IMR-90 (cell line): ENCODE data around the gene SLC36A1.

Experiments used
- CEBPB ChIP-seq: IDR thresholded peaks from 2 replicates; pipeline ENCODE4 v1.6.1; 2012; ENCODE audit warnings: low read depth, low read length, improper control_type of control experiment
- FOS ChIP-seq: fragments of 150-350 bp; IDR thresholded peaks from 2 replicates; pipeline ENCODE4 v1.6.1; 2016; ENCODE audit warnings: low read depth, low read length
- MAZ ChIP-seq: IDR thresholded peaks from 2 replicates; pipeline ENCODE4 v1.6.1; 2012; ENCODE audit warnings: low read depth, mild to moderate bottlenecking, low read length, improper control_type of control experiment, moderate library complexity, borderline replicate concordance
- MXI1 ChIP-seq: IDR thresholded peaks from 2 replicates; pipeline ENCODE4 v1.6.1; 2012; ENCODE audit warnings: low read depth, mild to moderate bottlenecking, low read length, moderate library complexity, borderline replicate concordance
- NFE2L2 ChIP-seq: fragments of 150-350 bp; IDR thresholded peaks from 2 replicates; pipeline ENCODE4 v1.6.1; 2016; ENCODE audit warnings: low read depth, mild to moderate bottlenecking, low read length
- POLR2A ChIP-seq: IDR thresholded peaks from 2 replicates; pipeline ENCODE4 v1.6.1; 2012; ENCODE audit warnings: mild to moderate bottlenecking, low read depth, low read length
- RAD21 ChIP-seq: IDR thresholded peaks from 2 replicates; pipeline ENCODE4 v1.6.1; 2012; ENCODE audit warnings: low read length, improper control_type of control experiment
- RCOR1 ChIP-seq: IDR thresholded peaks from 2 replicates; pipeline ENCODE4 v1.6.1; 2012; ENCODE audit warnings: mild to moderate bottlenecking, low read length, improper control_type of control experiment; ENCODE audit not compliant: insufficient replicate concordance
- RFX5 ChIP-seq: IDR thresholded peaks from 2 replicates; pipeline ENCODE4 v1.8.0; 2012; ENCODE audit warnings: low read depth, mild to moderate bottlenecking, low read length, moderate library complexity
- SMC3 ChIP-seq: fragments of 150-350 bp; IDR thresholded peaks from 2 replicates; pipeline ENCODE4 v1.6.1; 2016; ENCODE audit warnings: low read depth, mild to moderate bottlenecking, antibody characterized with exemption, low read length, moderate library complexity
- TF ChIP-seq, protein P1 (sequence below): conservative IDR thresholded peaks from 2 replicates; pipeline ENCODE4 v1.5.1; 2012; ENCODE audit warnings: mild to moderate bottlenecking, low read depth, low read length, improper control_type of control experiment
- TF ChIP-seq, protein P2 (sequence below): fragments of 150-350 bp; IDR thresholded peaks from 2 replicates; pipeline ENCODE4 v1.6.1; 2016; ENCODE audit warnings: low read depth, mild to moderate bottlenecking, low read length, moderate library complexity, borderline replicate concordance

DNA sequence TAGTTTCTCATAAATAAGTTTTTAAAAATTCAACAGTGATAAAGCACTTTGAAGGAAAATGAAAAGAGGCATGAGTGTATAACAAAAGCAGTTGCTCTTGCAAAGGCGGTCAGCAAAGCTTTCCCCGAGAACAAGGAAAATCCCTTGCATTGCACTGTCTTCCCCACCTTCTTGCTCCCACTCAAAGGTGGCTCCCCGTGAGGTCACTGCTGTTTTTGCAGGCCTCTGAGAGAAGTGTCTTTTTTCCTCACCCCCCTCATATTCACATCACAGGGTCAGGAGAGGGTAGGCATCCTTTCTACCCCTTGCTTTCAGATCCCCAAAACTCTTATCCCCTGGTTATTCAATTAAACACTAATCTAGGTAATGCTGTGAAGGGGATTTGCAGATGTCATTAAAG is 15.2 kb upstream of the SLC36A1 start:
- TF ChIP-seq POLR2A (no peak), MXI1 (no peak), RAD21 (no peak), RFX5 (no peak), SMC3 (no peak), FOS (no peak), CEBPB (no peak), NFE2L2 (no peak), MAZ (no peak), RCOR1 (no peak)
- TF ChIP-seq, protein P1, sequence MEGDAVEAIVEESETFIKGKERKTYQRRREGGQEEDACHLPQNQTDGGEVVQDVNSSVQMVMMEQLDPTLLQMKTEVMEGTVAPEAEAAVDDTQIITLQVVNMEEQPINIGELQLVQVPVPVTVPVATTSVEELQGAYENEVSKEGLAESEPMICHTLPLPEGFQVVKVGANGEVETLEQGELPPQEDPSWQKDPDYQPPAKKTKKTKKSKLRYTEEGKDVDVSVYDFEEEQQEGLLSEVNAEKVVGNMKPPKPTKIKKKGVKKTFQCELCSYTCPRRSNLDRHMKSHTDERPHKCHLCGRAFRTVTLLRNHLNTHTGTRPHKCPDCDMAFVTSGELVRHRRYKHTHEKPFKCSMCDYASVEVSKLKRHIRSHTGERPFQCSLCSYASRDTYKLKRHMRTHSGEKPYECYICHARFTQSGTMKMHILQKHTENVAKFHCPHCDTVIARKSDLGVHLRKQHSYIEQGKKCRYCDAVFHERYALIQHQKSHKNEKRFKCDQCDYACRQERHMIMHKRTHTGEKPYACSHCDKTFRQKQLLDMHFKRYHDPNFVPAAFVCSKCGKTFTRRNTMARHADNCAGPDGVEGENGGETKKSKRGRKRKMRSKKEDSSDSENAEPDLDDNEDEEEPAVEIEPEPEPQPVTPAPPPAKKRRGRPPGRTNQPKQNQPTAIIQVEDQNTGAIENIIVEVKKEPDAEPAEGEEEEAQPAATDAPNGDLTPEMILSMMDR, result no peak
- TF ChIP-seq, protein P2, sequence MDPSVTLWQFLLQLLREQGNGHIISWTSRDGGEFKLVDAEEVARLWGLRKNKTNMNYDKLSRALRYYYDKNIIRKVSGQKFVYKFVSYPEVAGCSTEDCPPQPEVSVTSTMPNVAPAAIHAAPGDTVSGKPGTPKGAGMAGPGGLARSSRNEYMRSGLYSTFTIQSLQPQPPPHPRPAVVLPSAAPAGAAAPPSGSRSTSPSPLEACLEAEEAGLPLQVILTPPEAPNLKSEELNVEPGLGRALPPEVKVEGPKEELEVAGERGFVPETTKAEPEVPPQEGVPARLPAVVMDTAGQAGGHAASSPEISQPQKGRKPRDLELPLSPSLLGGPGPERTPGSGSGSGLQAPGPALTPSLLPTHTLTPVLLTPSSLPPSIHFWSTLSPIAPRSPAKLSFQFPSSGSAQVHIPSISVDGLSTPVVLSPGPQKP, result no peak
